GM19025 (cell line): ENCODE data around the gene RAB23.
A peak's percentile ranks its signal among the peaks of the same experiment; 100 is the strongest.
"Not testable (repeated sequence)": the region's sequence is repeated elsewhere in the genome, so short reads cannot be mapped to it uniquely, and the experiment has no call there.

Experiments
- ATAC-seq: cut with Tn5 transposase; IDR thresholded peaks from one replicate; pipeline ENCODE4 v1.9.1; 2021; ENCODE audit warnings: mild to moderate bottlenecking, low read depth, moderate library complexity; ENCODE audit not compliant: unreplicated experiment

The RAB23 gene

GRCh38 chr6:57243954-57244353 is 21.8 kb upstream of the RAB23 start:
- ATAC-seq, result no peak

GRCh38 chr6:57243526-57243925 is 21.4 kb upstream of the RAB23 start:
- ATAC-seq, result not testable (repeated sequence)

GRCh38 chr6:57242505-57242904 is 20.4 kb upstream of the RAB23 start:
- no peak for ATAC-seq

GRCh38 chr6:57226221-57226620 is 4.1 kb upstream of the RAB23 start:
- no peak for ATAC-seq

- no peak for ATAC-seq
Observed at GRCh38 chr6:57224769-57225515, 2.8 kb upstream of the RAB23 start.

GRCh38 chr6:57222743-57223077 is 603 bp upstream of the RAB23 start:
- no peak for ATAC-seq

- peak; percentile 48 for ATAC-seq
Observed at GRCh38 chr6:57221191-57221935, 744 bp downstream of the RAB23 start.

GRCh38 chr6:57220083-57220703 is 1.9 kb downstream of the RAB23 start:
- no peak for ATAC-seq

GRCh38 chr6:57217270-57217669 is 4.8 kb downstream of the RAB23 start:
- ATAC-seq, result no peak

- no peak for ATAC-seq
Observed at GRCh38 chr6:57216235-57217101, 5.6 kb downstream of the RAB23 start.

GRCh38 chr6:57215260-57215659 is 6.8 kb downstream of the RAB23 start:
- no peak for ATAC-seq

GRCh38 chr6:57210060-57210459 is 12.0 kb downstream of the RAB23 start:
- no peak for ATAC-seq

- ATAC-seq, result no peak
Observed at GRCh38 chr6:57209030-57209429, 13.1 kb downstream of the RAB23 start.

GRCh38 chr6:57207872-57208271 is 14.2 kb downstream of the RAB23 start:
- ATAC-seq, result no peak

- no peak for ATAC-seq
Observed at GRCh38 chr6:57207141-57207540, 15.0 kb downstream of the RAB23 start.

GRCh38 chr6:57205550-57206328 is 16.4 kb downstream of the RAB23 start:
- ATAC-seq, result no peak

GRCh38 chr6:57201718-57202117 is 20.4 kb downstream of the RAB23 start:
- ATAC-seq, result no peak

- no peak for ATAC-seq
Observed at GRCh38 chr6:57198926-57199636, 23.0 kb downstream of the RAB23 start.

GRCh38 chr6:57195457-57195856 is 26.6 kb downstream of the RAB23 start:
- ATAC-seq, result no peak
